ENCODE data around the gene MANSC1. TPM values are rescaled to one million over a fixed set of nuclear protein-coding genes. Genes with fewer than 3 reads are reported as not detected.
A peak's percentile ranks its signal among the peaks of the same experiment; 100 is the strongest.

MANSC1 gene
- total RNA-seq, 1 donor: 10.9 TPM

- peak; percentile 77 for DNase-seq (ENCODE audit: low read depth)
- TF ChIP-seq CTCF (IDR thresholded peaks at IDR 0.05; ENCODE audit: insufficient read depth, low read length): no peak
- no peak overlapping the region for H3K4me3 ChIP-seq (ENCODE audit: low read depth, low read length)
Measured at GRCh38 chr12:12392413-12392812, 42.4 kb upstream of the MANSC1 start.

GRCh38 chr12:12387501-12387900 is 37.5 kb upstream of the MANSC1 start:
- DNase-seq (ENCODE audit: low read depth): peak; percentile 73
- no peak overlapping the region for H3K4me3 ChIP-seq (ENCODE audit: low read depth, low read length)
- no peak for TF ChIP-seq CTCF (IDR thresholded peaks at IDR 0.05; ENCODE audit: insufficient read depth, low read length)

- TF ChIP-seq CTCF (IDR thresholded peaks at IDR 0.05; ENCODE audit: insufficient read depth, low read length): no peak
- DNase-seq (ENCODE audit: low read depth): no peak
Measured at GRCh38 chr12:12384571-12385340, 34.7 kb upstream of the MANSC1 start.

GRCh38 chr12:12381982-12382381 is 31.9 kb upstream of the MANSC1 start:
- DNase-seq (ENCODE audit: low read depth): no peak
- no peak overlapping the region for H3K4me3 ChIP-seq (ENCODE audit: low read depth, low read length)
- TF ChIP-seq CTCF (IDR thresholded peaks at IDR 0.05; ENCODE audit: insufficient read depth, low read length): no peak

More at GRCh38 chr12:12384571-12385340, 34.7 kb upstream of the MANSC1 start:
- no peak overlapping the region for H3K4me3 ChIP-seq (ENCODE audit: low read depth, low read length)

- DNase-seq (ENCODE audit: low read depth): no peak
- H3K4me3 ChIP-seq (ENCODE audit: low read depth, low read length): no peak overlapping the region
- no peak for TF ChIP-seq CTCF (IDR thresholded peaks at IDR 0.05; ENCODE audit: insufficient read depth, low read length)
Measured at GRCh38 chr12:12380949-12381593, 31.0 kb upstream of the MANSC1 start.

GRCh38 chr12:12379831-12380730 is 30.0 kb upstream of the MANSC1 start:
- peak; percentile 44 for DNase-seq (ENCODE audit: low read depth)

More at GRCh38 chr12:12379831-12380730, 30.0 kb upstream of the MANSC1 start:
- no peak for TF ChIP-seq CTCF (IDR thresholded peaks at IDR 0.05; ENCODE audit: insufficient read depth, low read length)
- H3K4me3 ChIP-seq (ENCODE audit: low read depth, low read length): no peak overlapping the region
